Parathyroid adenoma (tissue), 2 donors: ENCODE measurements around the gene TP53I11.

Experiments
- H2AFZ ChIP-seq: fragments of 300-600 bp; sonication (generic); one replicate; pipeline ENCODE4 v1.7.0; 2017; ENCODE audit warnings: antibody characterized with exemption, mild to moderate bottlenecking
- H3K27ac ChIP-seq: fragments of 300-600 bp; sonication (generic); one replicate; pipeline ENCODE4 v1.7.0; 2017
- H3K27me3 ChIP-seq: fragments of 300-600 bp; sonication (generic); one replicate; pipeline ENCODE4 v1.7.0; 2017; ENCODE audit warnings: low read length; ENCODE audit not compliant: control insufficient read depth, insufficient read depth
- H3K36me3 ChIP-seq: fragments of 300-600 bp; sonication (generic); one replicate; pipeline ENCODE4 v1.7.0; 2017; ENCODE audit warnings: low read length; ENCODE audit not compliant: control insufficient read depth, insufficient read depth
- H3K4me1 ChIP-seq: fragments of 300-600 bp; sonication (generic); one replicate; pipeline ENCODE4 v1.7.0; 2017; ENCODE audit warnings: control low read depth
- H3K4me2 ChIP-seq: fragments of 300-600 bp; sonication (generic); one replicate; pipeline ENCODE4 v1.7.0; 2017; ENCODE audit warnings: low read length
- H3K4me3 ChIP-seq: fragments of 300-600 bp; sonication (generic); one replicate; pipeline ENCODE4 v1.7.0; 2017; ENCODE audit warnings: low read depth, low read length
- H3K79me2 ChIP-seq: fragments of 300-600 bp; sonication (generic); one replicate; pipeline ENCODE4 v1.7.0; 2017; ENCODE audit warnings: control low read depth
- H3K9ac ChIP-seq: fragments of 300-600 bp; sonication (generic); one replicate; pipeline ENCODE4 v1.7.0; 2017; ENCODE audit warnings: mild to moderate bottlenecking
- H3K9me3 ChIP-seq: fragments of 300-600 bp; sonication (generic); one replicate; pipeline ENCODE4 v1.7.0; 2017; ENCODE audit warnings: low read length; ENCODE audit not compliant: control insufficient read depth
- TF ChIP-seq, protein P1 (sequence below): fragments of 300-600 bp; sonication (generic); IDR thresholded peaks from one replicate; pipeline ENCODE4 v1.7.0; 2017; ENCODE audit warnings: antibody characterized with exemption, mild to moderate bottlenecking
- donor health status: primary hyperparathyroidism.

Gene TP53I11, protein sequence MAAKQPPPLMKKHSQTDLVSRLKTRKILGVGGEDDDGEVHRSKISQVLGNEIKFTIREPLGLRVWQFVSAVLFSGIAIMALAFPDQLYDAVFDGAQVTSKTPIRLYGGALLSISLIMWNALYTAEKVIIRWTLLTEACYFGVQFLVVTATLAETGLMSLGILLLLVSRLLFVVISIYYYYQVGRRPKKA

DNA sequence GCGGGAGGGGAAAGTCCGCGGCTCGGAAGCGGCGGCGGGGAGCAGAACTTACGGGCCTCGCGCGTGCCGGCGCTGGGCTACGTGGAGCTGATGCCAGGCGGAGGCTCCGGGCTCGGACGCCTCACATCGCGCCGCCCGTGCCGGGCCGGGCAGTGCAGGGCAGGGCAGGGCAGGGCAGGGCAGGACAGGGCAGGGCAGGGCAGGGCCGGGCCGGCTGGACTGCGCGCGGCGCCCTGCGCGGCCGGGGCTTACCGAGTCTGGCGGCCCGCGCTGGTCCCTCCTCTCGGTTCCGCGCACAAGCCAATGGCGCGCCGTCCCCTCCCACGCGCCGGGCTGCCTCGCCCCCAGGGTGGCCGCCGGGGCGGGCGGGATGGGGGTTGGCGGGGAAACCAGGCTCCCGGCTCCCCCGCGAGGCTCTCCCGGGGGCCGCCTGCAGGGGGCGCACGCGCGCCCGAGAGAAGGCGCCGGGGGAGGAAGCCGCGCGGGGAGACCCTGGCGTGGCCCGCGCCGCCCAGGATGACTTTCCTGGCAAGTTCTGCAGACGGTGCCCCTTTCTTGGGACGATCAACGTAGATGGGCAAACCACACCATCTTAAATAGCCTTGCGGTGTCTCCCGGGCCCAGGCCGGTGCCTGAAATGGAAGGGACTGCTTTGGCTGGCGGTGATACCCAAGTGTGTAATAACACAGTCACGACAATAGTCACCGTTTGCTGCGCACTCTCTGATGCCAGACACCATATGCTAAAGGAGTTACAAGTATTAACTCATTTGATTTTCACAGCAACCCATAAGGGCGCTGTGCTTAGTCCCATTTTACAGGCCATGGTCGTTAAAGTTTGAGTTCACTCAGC, at the start of gene TP53I11:
Gene TP53I11 (minus strand): TSS at position 259 of the 852 bp plus-strand sequence. CDS start 12,548 bp downstream, outside the sequence.
- Histone ChIP-seq H3K4me1 (no peaks in the 10 kb centered on the region), H3K27me3 (no peaks in the 10 kb centered on the region), H2AFZ (peak within 1 kb of the TSS; percentile 77)

DNA sequence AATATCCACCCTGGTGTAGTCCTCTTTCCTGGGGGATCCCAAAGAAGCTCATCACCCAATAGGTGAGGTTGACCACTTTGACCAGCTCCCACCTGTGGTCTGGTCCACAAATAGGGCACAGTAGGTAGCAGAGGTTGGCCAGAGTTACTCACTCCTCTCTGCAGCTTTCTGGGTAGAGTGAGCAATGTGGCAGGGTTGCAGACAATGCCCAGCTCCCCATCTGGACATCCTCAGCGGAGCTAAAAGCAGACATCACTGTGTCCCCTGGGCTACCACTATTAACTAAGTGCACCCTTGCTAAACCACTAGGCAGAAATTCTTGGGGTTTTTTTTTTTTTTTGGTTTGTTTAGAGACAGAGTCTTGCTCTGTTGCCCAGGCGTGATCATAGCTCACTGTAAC, 48.4 kb upstream of the TP53I11 start:
- Histone ChIP-seq H3K4me1 (no peaks in the 10 kb centered on the region), H3K4me2 (no peak overlapping the region), H3K36me3 (no peaks in the 10 kb centered on the region)

More for the DNA sequence above, at the start of gene TP53I11:
- no peaks in the 10 kb centered on the region for H3K36me3 ChIP-seq
- peak within 1 kb of the TSS; percentile 55 for H3K4me3 ChIP-seq
- H3K9ac ChIP-seq = no peak within 1 kb of the TSS
- peak within 1 kb of the TSS; percentile 87 for H3K4me2 ChIP-seq
- TF ChIP-seq, protein P1, sequence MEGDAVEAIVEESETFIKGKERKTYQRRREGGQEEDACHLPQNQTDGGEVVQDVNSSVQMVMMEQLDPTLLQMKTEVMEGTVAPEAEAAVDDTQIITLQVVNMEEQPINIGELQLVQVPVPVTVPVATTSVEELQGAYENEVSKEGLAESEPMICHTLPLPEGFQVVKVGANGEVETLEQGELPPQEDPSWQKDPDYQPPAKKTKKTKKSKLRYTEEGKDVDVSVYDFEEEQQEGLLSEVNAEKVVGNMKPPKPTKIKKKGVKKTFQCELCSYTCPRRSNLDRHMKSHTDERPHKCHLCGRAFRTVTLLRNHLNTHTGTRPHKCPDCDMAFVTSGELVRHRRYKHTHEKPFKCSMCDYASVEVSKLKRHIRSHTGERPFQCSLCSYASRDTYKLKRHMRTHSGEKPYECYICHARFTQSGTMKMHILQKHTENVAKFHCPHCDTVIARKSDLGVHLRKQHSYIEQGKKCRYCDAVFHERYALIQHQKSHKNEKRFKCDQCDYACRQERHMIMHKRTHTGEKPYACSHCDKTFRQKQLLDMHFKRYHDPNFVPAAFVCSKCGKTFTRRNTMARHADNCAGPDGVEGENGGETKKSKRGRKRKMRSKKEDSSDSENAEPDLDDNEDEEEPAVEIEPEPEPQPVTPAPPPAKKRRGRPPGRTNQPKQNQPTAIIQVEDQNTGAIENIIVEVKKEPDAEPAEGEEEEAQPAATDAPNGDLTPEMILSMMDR = peak; percentile 16
- H3K9me3 ChIP-seq = no peaks in the 10 kb centered on the region
- H3K79me2 ChIP-seq = no peaks in the 10 kb centered on the region
- H3K27ac ChIP-seq = peak within 1 kb of the TSS; percentile 29

DNA sequence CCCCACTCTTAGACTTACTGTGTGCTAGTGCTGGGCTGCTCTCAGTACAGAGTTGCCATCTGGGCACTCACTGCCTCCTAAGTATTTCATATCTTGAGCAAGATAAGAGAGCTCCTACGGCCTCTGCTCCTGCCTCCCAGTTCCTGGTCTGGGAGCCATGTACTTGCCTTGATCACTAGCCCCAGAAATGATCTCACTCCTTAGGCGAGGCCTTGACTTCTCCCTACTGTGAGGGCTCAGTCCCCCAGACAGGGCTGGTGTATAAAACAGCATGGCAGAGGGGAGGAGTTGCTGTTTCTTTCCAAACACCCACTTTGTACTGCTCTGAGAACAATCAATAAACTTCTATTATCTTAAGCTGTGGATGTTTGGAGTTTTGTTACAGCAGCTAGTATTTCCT, 47.4 kb upstream of the TP53I11 start:
- Histone ChIP-seq H2AFZ (no peak overlapping the region), H3K4me1 (no peaks in the 10 kb centered on the region), H3K9ac (no peak overlapping the region), H3K27ac (no peak overlapping the region), H3K4me2 (no peak overlapping the region), H3K9me3 (no peaks in the 10 kb centered on the region), H3K4me3 (no peak overlapping the region), H3K79me2 (no peaks in the 10 kb centered on the region), H3K27me3 (no peaks in the 10 kb centered on the region), H3K36me3 (no peaks in the 10 kb centered on the region)
- TF ChIP-seq, protein P1 = no peak

More for the DNA sequence above, 48.4 kb upstream of the TP53I11 start:
- TF ChIP-seq, protein P1 = no peak
- no peaks in the 10 kb centered on the region for H3K9me3 ChIP-seq
- no peaks in the 10 kb centered on the region for H3K79me2 ChIP-seq
- H3K27ac ChIP-seq = no peak overlapping the region
- H3K9ac ChIP-seq = no peak overlapping the region
- H3K4me3 ChIP-seq = no peak overlapping the region
- no peak overlapping the region for H2AFZ ChIP-seq
- no peaks in the 10 kb centered on the region for H3K27me3 ChIP-seq

DNA sequence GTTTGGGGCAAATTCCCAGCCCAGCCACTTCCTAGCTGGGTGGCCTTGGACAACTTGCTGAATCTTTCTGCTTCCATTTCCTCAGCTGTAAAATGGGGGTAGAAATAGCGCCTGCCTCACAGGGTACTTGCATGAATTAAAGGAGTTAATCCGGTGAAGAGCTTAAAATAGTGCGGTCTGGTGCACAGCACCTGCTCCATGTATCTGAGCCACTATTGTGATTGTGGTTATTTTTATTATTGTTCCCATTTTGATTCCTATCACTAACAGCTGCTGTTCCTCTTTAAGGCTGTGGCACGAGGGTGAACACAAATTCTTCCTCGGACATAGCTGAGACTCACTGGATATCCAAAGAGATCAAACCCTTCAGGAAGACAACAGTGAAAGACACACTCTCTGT, 46.9 kb upstream of the TP53I11 start:
- H3K9ac ChIP-seq = no peak overlapping the region
- H3K9me3 ChIP-seq = no peaks in the 10 kb centered on the region
- H3K4me3 ChIP-seq = no peak overlapping the region
- TF ChIP-seq, protein P1 = no peak
- no peak overlapping the region for H3K4me2 ChIP-seq
- no peaks in the 10 kb centered on the region for H3K36me3 ChIP-seq
- no peak overlapping the region for H2AFZ ChIP-seq
- no peaks in the 10 kb centered on the region for H3K27me3 ChIP-seq
- no peaks in the 10 kb centered on the region for H3K79me2 ChIP-seq
- no peak overlapping the region for H3K27ac ChIP-seq
- no peaks in the 10 kb centered on the region for H3K4me1 ChIP-seq
